ENCODE data around the gene IDH3A.

Gene IDH3A

GRCh38 chr15:78204351-78205309, 55.5 kb downstream of the IDH3A start:
- DNase-seq: no peak

- no peak for DNase-seq
These were observed 56.2 kb downstream of the IDH3A start for GRCh38 chr15:78205337-78205736.

DNA sequence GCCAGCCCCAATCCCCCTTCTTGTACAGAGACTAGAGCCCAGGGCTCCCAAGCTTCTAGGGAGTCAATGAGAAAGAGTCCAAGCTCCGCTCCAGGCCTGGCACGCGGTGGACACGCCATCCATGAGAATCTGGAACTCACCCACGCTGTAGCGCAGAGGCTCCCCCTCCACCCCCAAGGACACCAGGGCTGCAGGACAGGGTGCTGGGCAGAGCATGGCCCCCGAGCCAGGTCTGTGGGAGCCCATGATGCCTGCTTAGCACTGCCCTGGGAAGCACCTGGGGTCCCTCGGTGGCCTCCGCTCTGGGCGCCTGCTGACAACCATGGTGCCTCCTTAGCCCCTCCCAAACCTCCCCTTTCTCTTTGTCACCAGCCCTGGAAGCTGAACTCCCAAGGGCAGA, 56.7 kb downstream of the IDH3A start:
- DNase-seq: no peak

- no peak for DNase-seq
These were observed 57.4 kb downstream of the IDH3A start for GRCh38 chr15:78206326-78207109.

- DNase-seq: no peak
These were observed 57.9 kb downstream of the IDH3A start for GRCh38 chr15:78207110-78207458.

DNA sequence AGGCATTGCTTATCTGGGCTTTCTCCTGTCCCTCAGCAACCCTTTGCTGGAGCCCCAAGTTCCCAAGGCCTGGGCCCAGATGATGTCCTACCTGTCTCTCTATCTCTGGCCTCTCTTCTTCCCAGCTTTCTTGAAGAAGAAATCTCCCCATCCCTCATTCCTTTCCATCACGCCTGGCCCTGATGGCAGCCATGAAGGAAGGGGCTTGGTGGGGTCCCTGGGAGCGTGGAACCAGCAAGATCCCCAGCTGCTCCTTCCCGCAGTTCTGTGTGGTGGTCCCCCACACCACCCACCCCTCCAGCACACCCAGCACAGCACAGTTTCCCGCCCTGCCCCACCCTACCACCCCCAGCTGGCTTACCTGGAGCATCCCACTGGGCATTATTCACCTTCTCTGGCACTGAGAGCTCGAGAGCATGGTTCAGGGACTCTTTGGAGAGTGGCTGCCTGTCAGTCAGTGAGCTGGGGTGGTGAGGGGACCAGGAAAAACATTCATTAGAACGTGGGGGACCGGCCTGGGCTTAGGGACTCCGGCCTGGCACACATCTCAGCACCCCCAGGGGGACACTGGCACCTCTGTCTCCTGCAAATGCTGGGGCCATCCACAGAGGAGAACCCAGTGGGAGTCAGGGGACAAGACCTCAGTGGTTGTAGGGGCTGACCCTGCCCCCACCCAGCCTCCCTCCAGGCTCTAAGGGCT, 58.6 kb downstream of the IDH3A start:
- no peak for DNase-seq

DNA sequence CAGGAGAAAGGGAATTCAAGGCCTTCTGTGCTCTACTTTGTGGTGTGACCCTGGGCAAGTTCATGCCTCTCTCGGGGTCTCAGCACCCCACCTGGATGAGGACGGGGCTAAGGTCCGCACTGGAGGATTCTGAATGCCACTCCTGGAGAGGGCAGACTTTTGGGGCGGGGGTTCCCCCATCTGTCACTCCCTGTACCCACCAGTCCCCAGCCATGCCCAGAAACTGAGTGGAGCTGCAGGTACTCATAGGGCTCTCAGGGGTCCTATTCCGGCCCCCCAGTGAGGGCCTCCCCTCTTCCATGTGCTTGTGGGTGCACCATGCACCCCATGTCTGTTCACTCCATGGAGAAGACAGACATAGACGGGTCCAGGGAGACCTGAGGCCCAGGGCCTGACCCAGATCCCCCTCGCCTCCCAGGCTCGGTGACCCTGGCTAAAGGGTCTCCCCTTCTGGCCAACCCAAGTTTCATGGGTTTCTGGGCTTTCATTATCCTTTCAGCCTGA, 59.2 kb downstream of the IDH3A start:
- no peak for DNase-seq

- DNase-seq: no peak
These were observed 59.9 kb downstream of the IDH3A start for GRCh38 chr15:78208887-78209645.

DNA sequence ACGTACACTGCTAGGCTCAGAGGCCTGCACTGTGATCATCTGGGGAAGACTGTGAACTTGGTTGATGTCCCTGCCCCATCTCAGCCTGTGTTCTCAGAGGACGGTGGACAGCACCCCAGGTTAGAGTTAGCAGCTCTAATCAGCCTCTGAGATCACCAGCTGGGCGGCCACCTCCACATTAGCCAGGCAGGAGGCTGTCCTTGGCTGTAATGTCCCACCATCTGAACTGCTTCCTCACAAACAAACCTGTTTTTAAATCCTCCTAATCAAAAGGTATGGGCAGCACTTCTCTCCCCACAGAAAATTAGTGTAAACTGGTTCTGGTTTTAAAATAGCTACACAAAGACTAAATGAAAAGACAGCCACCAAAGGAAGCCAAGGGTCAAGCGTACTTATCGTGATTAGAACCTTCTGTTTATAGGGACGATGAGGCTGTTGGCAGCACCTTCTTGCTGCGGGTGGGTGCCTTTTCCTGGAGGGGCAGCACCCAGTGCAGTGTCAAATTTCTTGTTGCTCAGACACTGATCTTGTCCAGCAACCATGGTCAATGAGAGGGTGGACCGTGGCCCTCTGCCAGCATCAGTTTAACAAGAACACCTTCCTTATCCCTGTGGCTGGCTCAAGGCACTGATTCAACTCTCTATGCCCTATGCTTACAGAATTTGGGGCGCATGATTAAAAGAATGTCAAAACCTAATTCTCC, 60.6 kb downstream of the IDH3A start:
- DNase-seq: no peak

GRCh38 chr15:78210349-78210717, 61.2 kb downstream of the IDH3A start:
- DNase-seq: no peak

DNA sequence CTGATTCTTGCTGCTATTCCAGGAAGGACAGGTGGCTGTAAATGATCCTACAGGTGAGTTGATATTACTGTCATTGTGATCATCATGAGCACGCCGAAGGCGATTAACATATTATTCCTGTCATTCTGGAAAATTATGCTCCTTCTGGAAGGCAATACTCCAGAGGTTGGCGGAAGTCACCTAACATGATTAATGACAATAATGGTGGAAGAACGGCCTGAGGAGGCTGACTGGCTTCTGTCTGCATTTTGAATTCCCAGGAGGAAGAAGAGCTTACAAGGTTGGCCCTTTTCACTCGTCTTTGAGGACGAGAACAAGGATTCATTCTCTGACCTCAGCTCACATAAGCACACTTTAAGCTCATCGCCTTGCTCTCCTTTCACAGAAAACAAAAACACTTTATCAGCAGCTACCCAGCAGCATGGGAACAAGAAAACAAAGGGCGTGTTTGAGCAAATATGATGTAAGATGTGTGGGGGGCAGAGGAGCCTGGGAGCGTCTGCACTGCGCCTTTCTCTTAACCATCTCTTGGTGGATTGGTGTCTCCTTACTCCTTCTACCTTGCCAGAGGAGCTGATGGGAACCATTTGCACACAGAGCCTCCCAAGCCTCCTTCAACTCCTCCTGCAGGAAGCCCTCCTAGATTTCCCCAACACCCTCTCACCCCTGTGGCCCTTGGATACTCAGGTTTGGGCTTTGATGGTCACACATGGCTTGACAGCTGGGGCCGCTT, 62.2 kb downstream of the IDH3A start:
- no peak for DNase-seq

GRCh38 chr15:78212008-78212407, 62.8 kb downstream of the IDH3A start:
- no peak for DNase-seq

DNA sequence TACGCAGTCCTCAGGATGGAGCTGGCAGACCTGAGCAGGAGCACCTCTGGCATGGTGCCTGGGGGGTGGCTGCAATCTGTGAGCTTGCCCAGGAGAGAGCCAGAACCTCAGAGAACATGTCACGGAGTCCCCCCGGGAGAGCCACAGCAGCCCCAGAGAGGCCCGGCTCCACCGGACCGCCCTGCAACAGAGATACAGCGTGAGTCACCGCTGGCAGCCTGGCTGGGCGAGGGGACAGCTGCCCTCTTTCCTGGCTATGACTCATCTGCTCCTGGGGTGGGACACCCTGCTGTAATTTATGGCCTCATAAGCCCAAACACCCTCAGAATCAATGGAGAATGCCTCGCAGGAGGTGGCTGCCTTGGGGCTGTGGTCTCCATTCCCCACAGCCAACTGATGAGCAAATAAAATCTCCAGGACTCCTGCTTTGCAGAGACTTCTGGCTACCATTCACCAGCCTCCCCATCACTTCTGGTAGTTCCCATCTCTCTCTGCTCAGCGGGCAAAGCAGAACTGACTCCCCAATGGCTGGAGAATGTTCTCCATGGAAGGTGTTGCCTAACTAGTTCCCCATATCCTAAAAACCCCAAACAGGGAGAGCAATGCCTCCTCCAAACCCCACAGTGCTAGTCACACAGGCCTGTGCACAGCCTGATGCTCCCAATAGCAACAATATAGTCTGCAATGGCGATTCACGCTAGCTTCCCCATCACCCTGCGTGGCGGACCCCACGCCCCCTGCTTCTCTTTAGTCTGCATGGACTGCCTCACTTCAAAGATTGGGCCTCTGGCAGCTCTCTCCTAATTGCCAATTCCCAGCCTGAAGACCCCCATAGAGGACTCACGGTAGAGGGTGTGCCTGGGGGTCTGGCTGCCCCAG, 63.6 kb downstream of the IDH3A start:
- no peak for DNase-seq

- DNase-seq: no peak
These were observed 64.2 kb downstream of the IDH3A start for GRCh38 chr15:78213425-78213750.

GRCh38 chr15:78213956-78214355, 64.8 kb downstream of the IDH3A start:
- no peak for DNase-seq

GRCh38 chr15:78216276-78217104, 67.3 kb downstream of the IDH3A start:
- no peak for DNase-seq

- DNase-seq: no peak
These were observed 71.6 kb downstream of the IDH3A start for GRCh38 chr15:78220713-78221112.

All from stimulated activated CD4-positive, alpha-beta T cell treated with anti-CD3 and anti-CD28 coated beads, Interleukin-4, amount 100 ng/mL, for 1 hour (primary cell).